Parathyroid adenoma (tissue), 2 donors: Measurements from ENCODE around the gene SPEF2.

Source experiments
- H2AFZ ChIP-seq: fragments of 300-600 bp; sonication (generic); one replicate; pipeline ENCODE4 v1.7.0; 2017; ENCODE audit warnings: antibody characterized with exemption, mild to moderate bottlenecking
- H3K27ac ChIP-seq: fragments of 300-600 bp; sonication (generic); one replicate; pipeline ENCODE4 v1.7.0; 2017
- H3K27me3 ChIP-seq: fragments of 300-600 bp; sonication (generic); one replicate; pipeline ENCODE4 v1.7.0; 2017; ENCODE audit warnings: low read length; ENCODE audit not compliant: control insufficient read depth, insufficient read depth
- H3K36me3 ChIP-seq: fragments of 300-600 bp; sonication (generic); one replicate; pipeline ENCODE4 v1.7.0; 2017; ENCODE audit warnings: low read length; ENCODE audit not compliant: control insufficient read depth, insufficient read depth
- H3K4me1 ChIP-seq: fragments of 300-600 bp; sonication (generic); one replicate; pipeline ENCODE4 v1.7.0; 2017; ENCODE audit warnings: control low read depth
- H3K4me2 ChIP-seq: fragments of 300-600 bp; sonication (generic); one replicate; pipeline ENCODE4 v1.7.0; 2017; ENCODE audit warnings: low read length
- H3K4me3 ChIP-seq: fragments of 300-600 bp; sonication (generic); one replicate; pipeline ENCODE4 v1.7.0; 2017; ENCODE audit warnings: low read depth, low read length
- H3K79me2 ChIP-seq: fragments of 300-600 bp; sonication (generic); one replicate; pipeline ENCODE4 v1.7.0; 2017; ENCODE audit warnings: control low read depth
- H3K9ac ChIP-seq: fragments of 300-600 bp; sonication (generic); one replicate; pipeline ENCODE4 v1.7.0; 2017; ENCODE audit warnings: mild to moderate bottlenecking
- H3K9me3 ChIP-seq: fragments of 300-600 bp; sonication (generic); one replicate; pipeline ENCODE4 v1.7.0; 2017; ENCODE audit warnings: low read length; ENCODE audit not compliant: control insufficient read depth
- CTCF ChIP-seq: fragments of 300-600 bp; sonication (generic); IDR thresholded peaks from one replicate; pipeline ENCODE4 v1.7.0; 2017; ENCODE audit warnings: antibody characterized with exemption, mild to moderate bottlenecking
- donor health status: primary hyperparathyroidism.

The SPEF2 gene

DNA sequence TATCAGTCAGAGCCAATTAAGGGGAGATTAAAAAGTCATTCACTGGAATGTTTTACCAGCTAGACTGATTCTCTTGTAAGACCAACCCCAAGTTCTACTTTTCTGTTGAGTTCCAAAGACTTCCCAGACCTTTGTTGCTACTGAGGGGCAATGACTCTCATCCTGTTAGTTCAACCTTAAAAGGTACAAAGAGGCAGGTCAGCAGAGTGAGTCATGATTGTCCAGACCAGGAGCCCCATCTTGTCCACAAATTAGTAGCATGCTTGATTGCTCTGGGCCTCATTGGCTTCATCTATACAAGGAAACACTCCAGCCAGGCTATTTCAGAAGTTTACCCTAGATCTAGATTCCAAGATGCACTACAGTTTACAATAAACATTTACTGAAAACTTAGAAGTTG is 159.1 kb downstream of the SPEF2 start:
- no peak for TF ChIP-seq CTCF
- H3K27me3 ChIP-seq: no peaks in the 10 kb centered on the region
- H3K9me3 ChIP-seq: no peaks in the 10 kb centered on the region
- H3K79me2 ChIP-seq: no peaks in the 10 kb centered on the region
- H3K9ac ChIP-seq: no peak overlapping the region
- no peaks in the 10 kb centered on the region for H3K4me1 ChIP-seq
- H3K4me2 ChIP-seq: no peak overlapping the region
- no peak overlapping the region for H2AFZ ChIP-seq
- H3K36me3 ChIP-seq: no peaks in the 10 kb centered on the region
- no peak overlapping the region for H3K27ac ChIP-seq
- H3K4me3 ChIP-seq: no peak overlapping the region

- Histone ChIP-seq H3K79me2 (no peaks in the 10 kb centered on the region), H3K27me3 (no peaks in the 10 kb centered on the region), H3K4me2 (no peak overlapping the region), H3K27ac (no peak overlapping the region), H3K4me1 (no peaks in the 10 kb centered on the region), H3K4me3 (no peak overlapping the region), H3K9ac (no peak overlapping the region), H3K9me3 (no peaks in the 10 kb centered on the region), H2AFZ (no peak overlapping the region), H3K36me3 (no peaks in the 10 kb centered on the region)
- peak; percentile 63 for TF ChIP-seq CTCF
These were observed 159.9 kb downstream of the SPEF2 start for GRCh38 chr5:35777358-35778087.

DNA sequence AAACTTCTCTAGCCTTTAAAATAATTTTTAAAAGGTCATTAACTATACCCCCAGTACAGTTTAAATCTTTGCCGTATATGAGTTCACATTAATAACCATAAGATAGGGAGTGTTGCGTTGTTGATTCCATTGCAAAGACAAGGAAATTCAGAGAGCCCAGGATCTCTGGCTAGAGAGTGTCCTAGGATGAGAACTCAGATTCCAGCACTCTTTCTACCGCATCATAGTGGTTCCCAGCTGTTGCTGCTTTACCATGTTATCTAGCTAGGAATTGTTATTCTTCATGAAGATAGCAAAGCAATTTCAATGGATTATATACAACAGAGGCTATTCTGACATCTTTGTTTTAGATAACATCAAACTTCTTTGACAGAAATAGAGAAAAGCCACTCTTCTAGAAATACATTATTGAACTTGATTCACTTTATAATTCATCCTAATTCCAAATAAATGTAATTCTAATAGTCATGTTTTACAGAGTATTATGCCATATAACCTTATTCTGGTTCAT is 160.7 kb downstream of the SPEF2 start:
- no peak overlapping the region for H3K4me2 ChIP-seq
- H3K27me3 ChIP-seq: no peaks in the 10 kb centered on the region
- TF ChIP-seq CTCF: no peak
- no peaks in the 10 kb centered on the region for H3K9me3 ChIP-seq
- no peaks in the 10 kb centered on the region for H3K79me2 ChIP-seq
- no peak overlapping the region for H2AFZ ChIP-seq
- no peak overlapping the region for H3K4me3 ChIP-seq
- H3K4me1 ChIP-seq: no peaks in the 10 kb centered on the region
- H3K27ac ChIP-seq: no peak overlapping the region
- no peak overlapping the region for H3K9ac ChIP-seq
- no peaks in the 10 kb centered on the region for H3K36me3 ChIP-seq

GRCh38 chr5:35780236-35780635 is 162.6 kb downstream of the SPEF2 start:
- Histone ChIP-seq H3K4me3 (no peak overlapping the region), H3K27ac (no peak overlapping the region), H2AFZ (no peak overlapping the region), H3K4me2 (no peak overlapping the region), H3K9me3 (no peaks in the 10 kb centered on the region), H3K36me3 (no peaks in the 10 kb centered on the region), H3K4me1 (no peaks in the 10 kb centered on the region), H3K79me2 (no peaks in the 10 kb centered on the region), H3K9ac (no peak overlapping the region), H3K27me3 (no peaks in the 10 kb centered on the region)
- no peak for TF ChIP-seq CTCF
